ENCODE data around the gene EXOSC3. TPM values are rescaled to one million over a fixed set of nuclear protein-coding genes. Genes with fewer than 3 reads are reported as not detected.

EXOSC3 gene
- total RNA-seq, 1 donor from 2014 or later = 77.8 TPM

DNA sequence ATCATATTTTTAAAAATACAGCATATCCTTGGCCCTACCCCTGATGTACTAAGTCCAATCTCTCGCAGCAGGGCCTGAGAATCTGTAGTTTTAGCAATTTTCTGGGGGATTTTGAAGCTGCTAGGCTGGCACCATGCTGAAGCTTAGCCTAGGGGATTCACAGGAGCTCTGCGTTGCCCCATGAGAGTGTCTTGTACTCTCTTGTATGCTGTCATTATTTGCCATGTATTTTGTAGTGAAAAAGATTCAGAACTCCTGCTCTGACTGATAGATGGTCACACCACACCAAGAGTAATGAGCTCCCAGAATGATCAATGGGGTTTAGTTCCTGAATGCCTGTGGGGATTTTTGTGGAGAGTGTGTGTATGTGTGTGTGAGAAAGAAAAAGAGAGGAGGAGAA lies 51.9 kb downstream of the EXOSC3 start:
- Histone ChIP-seq H3K4me1 (no peaks in the 10 kb centered on the region), H3K9me3 (no peaks in the 10 kb centered on the region), H3K27me3 (no peaks in the 10 kb centered on the region), H3K4me3 (no peak overlapping the region), H3K27ac (no peak overlapping the region), H3K36me3 (no peaks in the 10 kb centered on the region)
- TF ChIP-seq, protein P1, sequence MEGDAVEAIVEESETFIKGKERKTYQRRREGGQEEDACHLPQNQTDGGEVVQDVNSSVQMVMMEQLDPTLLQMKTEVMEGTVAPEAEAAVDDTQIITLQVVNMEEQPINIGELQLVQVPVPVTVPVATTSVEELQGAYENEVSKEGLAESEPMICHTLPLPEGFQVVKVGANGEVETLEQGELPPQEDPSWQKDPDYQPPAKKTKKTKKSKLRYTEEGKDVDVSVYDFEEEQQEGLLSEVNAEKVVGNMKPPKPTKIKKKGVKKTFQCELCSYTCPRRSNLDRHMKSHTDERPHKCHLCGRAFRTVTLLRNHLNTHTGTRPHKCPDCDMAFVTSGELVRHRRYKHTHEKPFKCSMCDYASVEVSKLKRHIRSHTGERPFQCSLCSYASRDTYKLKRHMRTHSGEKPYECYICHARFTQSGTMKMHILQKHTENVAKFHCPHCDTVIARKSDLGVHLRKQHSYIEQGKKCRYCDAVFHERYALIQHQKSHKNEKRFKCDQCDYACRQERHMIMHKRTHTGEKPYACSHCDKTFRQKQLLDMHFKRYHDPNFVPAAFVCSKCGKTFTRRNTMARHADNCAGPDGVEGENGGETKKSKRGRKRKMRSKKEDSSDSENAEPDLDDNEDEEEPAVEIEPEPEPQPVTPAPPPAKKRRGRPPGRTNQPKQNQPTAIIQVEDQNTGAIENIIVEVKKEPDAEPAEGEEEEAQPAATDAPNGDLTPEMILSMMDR (IDR thresholded peaks at IDR 0.05) = no peak
- TF ChIP-seq POLR2AphosphoS5 (IDR thresholded peaks at IDR 0.05; ENCODE audit: insufficient read depth in 1 of 2, low read depth in 1 of 2) (no peak), POLR2A (IDR thresholded peaks at IDR 0.05) (no peak)
- DNase-seq (ENCODE audit: extremely low spot score in 2 of 2) = no peak
- intact Hi-C loops (cut with DNase I) = no loop called here

- intact Hi-C loops (cut with DNase I) = no loop called here
- Histone ChIP-seq H3K4me3 (no peak overlapping the region), H3K27ac (no peak overlapping the region), H3K4me1 (no peaks in the 10 kb centered on the region), H3K27me3 (no peaks in the 10 kb centered on the region), H3K36me3 (no peaks in the 10 kb centered on the region), H3K9me3 (no peaks in the 10 kb centered on the region)
- no peak for TF ChIP-seq POLR2AphosphoS5 (IDR thresholded peaks at IDR 0.05; ENCODE audit: insufficient read depth in 1 of 2, low read depth in 1 of 2)
- TF ChIP-seq, protein P1 (IDR thresholded peaks at IDR 0.05) = no peak
- no peak for TF ChIP-seq POLR2A (IDR thresholded peaks at IDR 0.05)
- no peak for DNase-seq (ENCODE audit: extremely low spot score in 2 of 2)
Measured at GRCh38 chr9:37732086-37732741, 52.6 kb downstream of the EXOSC3 start.

- TF ChIP-seq, protein P1 (IDR thresholded peaks at IDR 0.05) = no peak
- TF ChIP-seq POLR2AphosphoS5 (IDR thresholded peaks at IDR 0.05; ENCODE audit: insufficient read depth in 1 of 2, low read depth in 1 of 2) (no peak), POLR2A (IDR thresholded peaks at IDR 0.05) (no peak)
- H3K4me3 ChIP-seq = no peak overlapping the region
- no peaks in the 10 kb centered on the region for H3K27me3 ChIP-seq
- no peaks in the 10 kb centered on the region for H3K4me1 ChIP-seq
- no peak for DNase-seq (ENCODE audit: extremely low spot score in 2 of 2)
- H3K27ac ChIP-seq = no peak overlapping the region
- H3K36me3 ChIP-seq = no peaks in the 10 kb centered on the region
- intact Hi-C loops (cut with DNase I) = no loop called here
- no peaks in the 10 kb centered on the region for H3K9me3 ChIP-seq
Measured at GRCh38 chr9:37730839-37731238, 54.0 kb downstream of the EXOSC3 start.

DNA sequence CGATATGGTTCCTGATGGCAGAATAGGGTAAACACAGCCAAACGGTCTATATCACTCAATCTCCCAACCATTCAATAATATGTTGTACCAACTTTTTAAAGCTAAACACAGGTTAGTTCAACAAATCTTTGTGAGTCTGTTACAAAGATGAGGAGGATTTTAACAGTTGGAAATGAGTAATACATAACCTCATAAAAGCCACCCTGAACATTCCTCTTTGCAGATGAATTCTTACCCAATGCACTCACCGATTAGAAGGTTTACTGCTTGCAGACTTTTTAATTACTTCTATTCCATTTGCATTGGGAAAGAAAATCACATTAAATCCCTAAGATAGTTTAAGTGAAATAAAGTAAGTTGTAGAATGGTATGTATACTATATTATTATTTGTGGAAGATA lies 54.6 kb downstream of the EXOSC3 start:
- TF ChIP-seq POLR2AphosphoS5 (IDR thresholded peaks at IDR 0.05; ENCODE audit: insufficient read depth in 1 of 2, low read depth in 1 of 2) (no peak), POLR2A (IDR thresholded peaks at IDR 0.05) (no peak)
- TF ChIP-seq, protein P1 (IDR thresholded peaks at IDR 0.05) = no peak
- Histone ChIP-seq H3K4me1 (no peaks in the 10 kb centered on the region), H3K27ac (no peak overlapping the region), H3K27me3 (no peaks in the 10 kb centered on the region), H3K9me3 (no peaks in the 10 kb centered on the region), H3K36me3 (no peaks in the 10 kb centered on the region), H3K4me3 (no peak overlapping the region)
- intact Hi-C loops (cut with DNase I) = no loop called here
- no peak for DNase-seq (ENCODE audit: extremely low spot score in 2 of 2)

Other genes with a start within 250 kb of the EXOSC3 start
- gene FBXO10, start 208.7 kb downstream of the EXOSC3 start, total RNA-seq = 14.0 TPM
- gene TOMM5, start 192.5 kb downstream of the EXOSC3 start, total RNA-seq = 70.7 TPM
- gene FRMPD1, start 134.1 kb downstream of the EXOSC3 start, total RNA-seq = 0.98 TPM
- gene TRMT10B, start 31.3 kb downstream of the EXOSC3 start, total RNA-seq = 4.7 TPM
- 27.5 TPM for gene DCAF10, start 15.7 kb upstream of the EXOSC3 start, total RNA-seq
- gene SLC25A51, start 119.1 kb upstream of the EXOSC3 start, total RNA-seq = 26.0 TPM